ENCODE measurements around the gene RCL1. TPM values are rescaled to one million over a fixed set of nuclear protein-coding genes. Genes with fewer than 3 reads are reported as not detected.
"Not testable (repeated sequence)": the region's sequence is repeated elsewhere in the genome, so short reads cannot be mapped to it uniquely, and the experiment has no call there.

RCL1 gene
- total RNA-seq, 1 donor from 2014 or later, result 15.6 TPM

- no peak overlapping the region for H3K4me3 Mint-ChIP-seq
- TF ChIP-seq CTCF (conservative IDR thresholded peaks at IDR 0.05), result no peak
- DNase-seq (ENCODE audit: extremely low spot score, unreplicated experiment), result no peak
Observed at GRCh38 chr9:4892501-4893194, 99.9 kb downstream of the RCL1 start.

GRCh38 chr9:4894076-4894475 lies 101.3 kb downstream of the RCL1 start:
- no peaks in the 10 kb centered on the region for H3K36me3 Mint-ChIP-seq
- no peak for DNase-seq (ENCODE audit: extremely low spot score, unreplicated experiment)
- no peaks in the 10 kb centered on the region for H3K9me3 Mint-ChIP-seq
- no peak overlapping the region for H3K27ac Mint-ChIP-seq
- no peak overlapping the region for H3K4me3 Mint-ChIP-seq
- no peaks in the 10 kb centered on the region for H3K4me1 Mint-ChIP-seq (ENCODE audit: unreplicated experiment)
- no peaks in the 10 kb centered on the region for H3K27me3 Mint-ChIP-seq
- no peak for TF ChIP-seq CTCF (conservative IDR thresholded peaks at IDR 0.05)

More at GRCh38 chr9:4892501-4893194, 99.9 kb downstream of the RCL1 start:
- Mint-ChIP-seq H3K36me3 (no peaks in the 10 kb centered on the region), H3K27me3 (no peaks in the 10 kb centered on the region), H3K4me1 (ENCODE audit: unreplicated experiment) (peaks cover 6% of the 10 kb centered on the region), H3K27ac (no peak overlapping the region), H3K9me3 (no peaks in the 10 kb centered on the region)

- H3K36me3 Mint-ChIP-seq; H3K27me3 Mint-ChIP-seq; H3K4me3 Mint-ChIP-seq; H3K4me1 Mint-ChIP-seq (ENCODE audit: unreplicated experiment); DNase-seq (ENCODE audit: extremely low spot score, unreplicated experiment); H3K27ac Mint-ChIP-seq; H3K9me3 Mint-ChIP-seq: not testable (repeated sequence)
Observed at GRCh38 chr9:4899853-4900252, 107.1 kb downstream of the RCL1 start.

GRCh38 chr9:4901401-4902134 lies 108.8 kb downstream of the RCL1 start:
- not testable (repeated sequence) for H3K4me1 Mint-ChIP-seq (ENCODE audit: unreplicated experiment); H3K27me3 Mint-ChIP-seq; H3K9me3 Mint-ChIP-seq; H3K27ac Mint-ChIP-seq; H3K4me3 Mint-ChIP-seq; H3K36me3 Mint-ChIP-seq; DNase-seq (ENCODE audit: extremely low spot score, unreplicated experiment)

- no peak for DNase-seq (ENCODE audit: extremely low spot score, unreplicated experiment)
- peaks cover 14% of the 10 kb centered on the region for H3K9me3 Mint-ChIP-seq
- H3K36me3 Mint-ChIP-seq, result peaks cover 5% of the 10 kb centered on the region
- no peak overlapping the region for H3K27ac Mint-ChIP-seq
- no peak overlapping the region for H3K4me3 Mint-ChIP-seq
- H3K4me1 Mint-ChIP-seq (ENCODE audit: unreplicated experiment), result no peaks in the 10 kb centered on the region
- H3K27me3 Mint-ChIP-seq, result no peaks in the 10 kb centered on the region
- no peak for TF ChIP-seq CTCF (conservative IDR thresholded peaks at IDR 0.05)
Observed at GRCh38 chr9:4902135-4902475, 109.4 kb downstream of the RCL1 start.

GRCh38 chr9:4904322-4905134 lies 111.8 kb downstream of the RCL1 start:
- Mint-ChIP-seq H3K4me1 (ENCODE audit: unreplicated experiment) (no peaks in the 10 kb centered on the region), H3K9me3 (peaks cover 14% of the 10 kb centered on the region), H3K4me3 (no peak overlapping the region), H3K27ac (no peak overlapping the region), H3K36me3 (peaks cover 5% of the 10 kb centered on the region), H3K27me3 (no peaks in the 10 kb centered on the region)
- no peak for DNase-seq (ENCODE audit: extremely low spot score, unreplicated experiment)
- no peak for TF ChIP-seq CTCF (conservative IDR thresholded peaks at IDR 0.05)
